Osteoblast (primary cell): ENCODE measurements around the gene E2F8. TPM values are rescaled to one million over a fixed set of nuclear protein-coding genes. Genes with fewer than 3 reads are reported as not detected.
A peak's percentile ranks its signal among the peaks of the same experiment; 100 is the strongest.

Experiments
- DNase-seq: peaks from one replicate; pipeline ENCODE4 v3.0.0; 2011; ENCODE audit warnings: low spot score, mixed read lengths; ENCODE audit not compliant: insufficient read length; ENCODE audit errors: missing footprints
- H2AFZ ChIP-seq: 2 replicates; pipeline ENCODE4 v1.6.0; 2011; ENCODE audit warnings: mild to moderate bottlenecking, low read length
- H3K27ac ChIP-seq: 2 replicates; pipeline ENCODE4 v1.5.1; 2011; ENCODE audit warnings: mild to moderate bottlenecking, low read depth, low read length, moderate library complexity
- H3K27me3 ChIP-seq: 2 replicates; pipeline ENCODE4 v1.6.0; 2012; ENCODE audit warnings: mild to moderate bottlenecking, control low read depth, inconsistent platforms, low read length, moderate library complexity; ENCODE audit not compliant: insufficient read depth
- H3K36me3 ChIP-seq: 2 replicates; pipeline ENCODE4 v1.5.1; 2011; ENCODE audit warnings: mild to moderate bottlenecking, low read length, control low read depth, moderate library complexity; ENCODE audit not compliant: insufficient read depth
- H3K4me1 ChIP-seq: 2 replicates; pipeline ENCODE4 v1.5.1; 2011; ENCODE audit warnings: mild to moderate bottlenecking, low read length, control low read depth, moderate library complexity; ENCODE audit not compliant: insufficient read depth
- H3K4me2 ChIP-seq: 2 replicates; pipeline ENCODE4 v1.6.0; 2011; ENCODE audit warnings: mild to moderate bottlenecking, low read length; ENCODE audit not compliant: insufficient read depth
- H3K4me3 ChIP-seq: fragments of 200-600 bp; sonication (generic); 3 replicates; pipeline ENCODE4 v1.5.1; 2012; ENCODE audit warnings: mild to moderate bottlenecking, low read length, inconsistent platforms; ENCODE audit not compliant: insufficient read depth
- H3K79me2 ChIP-seq: 2 replicates; pipeline ENCODE4 v1.6.0; 2012; ENCODE audit warnings: mild to moderate bottlenecking, low read length, control low read depth, inconsistent platforms; ENCODE audit not compliant: insufficient read depth
- H3K9me3 ChIP-seq: 2 replicates; pipeline ENCODE4 v1.5.1; 2011; ENCODE audit warnings: low read depth, low read length, control low read depth
- H4K20me1 ChIP-seq: 2 replicates; pipeline ENCODE4 v1.6.0; 2012; ENCODE audit warnings: mild to moderate bottlenecking, low read length, control low read depth; ENCODE audit not compliant: insufficient read depth
- CTCF ChIP-seq: IDR thresholded peaks from 2 replicates; pipeline ENCODE4 v1.5.1; 2011; ENCODE audit warnings: mild to moderate bottlenecking, low read depth, low read length, moderate library complexity; ENCODE audit errors: extremely low read depth
- total RNA-seq: library from RNA; depleted of rRNA; stranded (reverse); fragments of >200 nt; gene quantifications from 2 replicates; pipeline ENCODE4 v1.2.3, GENCODE V29; 2012

E2F8 gene
- total RNA-seq, 1 donor, result 0.36 TPM

DNA sequence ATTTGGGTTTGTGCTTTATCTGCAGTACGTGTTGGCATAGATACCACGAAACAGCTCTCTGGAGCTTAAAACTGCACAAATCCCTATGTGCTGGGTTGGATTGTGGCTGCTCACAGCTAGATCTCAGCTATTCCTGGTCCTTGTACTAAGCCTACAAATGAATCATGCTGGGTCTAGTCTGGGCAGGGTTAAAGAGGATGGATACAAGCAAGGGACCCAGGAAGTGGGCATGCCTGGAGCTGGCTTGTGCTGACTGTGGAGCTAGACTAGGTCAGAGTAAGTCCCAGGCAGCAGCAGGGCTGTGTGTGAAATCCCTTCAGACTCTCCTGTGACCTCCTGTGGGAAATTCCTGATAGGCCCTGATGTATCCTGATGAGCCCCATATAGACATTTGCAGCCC, 3.9 kb upstream of the E2F8 start:
- no peak for TF ChIP-seq CTCF
- Histone ChIP-seq H3K79me2 (peaks cover 2% of the 10 kb centered on the region), H3K4me1 (peaks cover 9% of the 10 kb centered on the region), H2AFZ (no peak overlapping the region), H3K9me3 (no peaks in the 10 kb centered on the region), H3K27me3 (peaks cover 22% of the 10 kb centered on the region), H3K27ac (no peak overlapping the region), H3K36me3 (no peaks in the 10 kb centered on the region), H3K4me2 (no peak overlapping the region), H4K20me1 (no peaks in the 10 kb centered on the region), H3K4me3 (no peak overlapping the region)
- peak; percentile 66 for DNase-seq

DNA sequence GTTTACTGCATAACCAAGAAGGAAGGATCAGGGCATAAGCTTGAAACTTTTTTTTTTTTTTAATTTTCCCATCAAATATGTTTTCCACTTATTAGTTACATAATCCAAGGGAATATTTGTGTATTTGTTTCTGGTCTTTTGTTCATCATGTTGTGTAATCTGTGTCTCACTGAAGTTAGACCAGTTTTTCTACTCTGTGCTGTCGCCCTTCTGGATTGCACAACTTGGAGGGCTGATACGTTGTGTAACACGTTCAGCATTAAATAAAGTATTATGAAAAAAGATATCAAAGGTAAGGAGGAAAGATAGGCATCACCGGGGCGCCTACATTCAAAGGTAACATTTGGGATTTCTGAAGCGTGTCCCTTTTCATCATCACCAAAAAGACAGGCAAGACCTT, 3.3 kb upstream of the E2F8 start:
- TF ChIP-seq CTCF, result no peak
- Histone ChIP-seq H3K4me2 (no peak overlapping the region), H3K36me3 (no peaks in the 10 kb centered on the region), H3K9me3 (no peaks in the 10 kb centered on the region), H3K4me3 (no peak overlapping the region), H4K20me1 (no peaks in the 10 kb centered on the region), H3K79me2 (peaks cover 2% of the 10 kb centered on the region), H3K4me1 (peaks cover 11% of the 10 kb centered on the region), H3K27me3 (peaks cover 22% of the 10 kb centered on the region), H3K27ac (no peak overlapping the region), H2AFZ (no peak overlapping the region)
- DNase-seq, result no peak

DNA sequence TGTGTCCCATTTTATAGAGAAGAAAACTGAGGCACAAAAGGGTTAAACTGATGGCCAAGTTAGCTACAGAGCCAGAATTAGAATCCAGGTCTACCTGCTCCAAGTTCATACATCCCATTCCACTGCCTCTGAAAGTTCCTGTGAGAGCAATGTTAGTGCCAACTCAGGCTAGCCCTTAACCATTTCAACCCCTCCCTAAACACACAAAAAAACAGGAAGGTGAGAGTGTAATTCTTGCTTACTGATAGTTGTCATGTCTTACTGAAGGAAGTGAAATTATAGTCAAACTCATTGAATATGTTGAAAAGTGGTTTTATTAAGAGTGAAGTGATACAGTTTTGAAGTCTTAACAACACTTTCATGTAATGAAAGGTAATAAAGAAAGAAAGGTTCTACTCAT, 2.9 kb upstream of the E2F8 start:
- Histone ChIP-seq H3K27ac (no peak overlapping the region), H3K36me3 (no peaks in the 10 kb centered on the region), H4K20me1 (no peaks in the 10 kb centered on the region), H3K9me3 (no peaks in the 10 kb centered on the region), H3K4me1 (peaks cover 11% of the 10 kb centered on the region), H3K79me2 (peaks cover 2% of the 10 kb centered on the region), H3K27me3 (peaks cover 22% of the 10 kb centered on the region), H3K4me3 (no peak overlapping the region), H3K4me2 (no peak overlapping the region), H2AFZ (no peak overlapping the region)
- TF ChIP-seq CTCF, result no peak
- no peak for DNase-seq

DNA sequence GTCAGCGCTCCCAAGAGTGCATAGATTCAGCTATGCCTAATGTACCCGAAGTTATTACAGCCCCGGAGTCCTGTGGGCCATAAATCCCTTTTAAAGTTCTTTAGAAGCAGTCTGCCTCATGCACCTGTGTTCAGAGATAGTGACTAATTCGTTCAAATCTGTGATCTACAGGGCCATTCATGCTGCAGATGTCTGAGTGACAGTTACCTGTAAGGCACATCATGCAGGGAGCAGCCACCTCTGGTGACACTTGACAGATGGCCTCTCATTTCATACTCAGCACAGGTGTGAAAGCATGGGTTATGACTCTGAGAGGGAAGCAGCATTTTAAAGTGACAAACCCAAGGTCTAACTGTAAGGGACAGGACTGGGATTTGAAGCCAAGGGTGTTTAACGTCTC, 2.4 kb upstream of the E2F8 start:
- Histone ChIP-seq H3K9me3 (no peaks in the 10 kb centered on the region), H3K4me3 (no peak overlapping the region), H2AFZ (no peak overlapping the region), H3K27ac (no peak overlapping the region), H4K20me1 (no peaks in the 10 kb centered on the region), H3K4me1 (peaks cover 11% of the 10 kb centered on the region), H3K79me2 (peaks cover 2% of the 10 kb centered on the region), H3K27me3 (peaks cover 22% of the 10 kb centered on the region), H3K36me3 (no peaks in the 10 kb centered on the region), H3K4me2 (no peak overlapping the region)
- TF ChIP-seq CTCF, result no peak
- no peak for DNase-seq
